Measurements from ENCODE around the gene REPS2. TPM values are rescaled to one million over a fixed set of nuclear protein-coding genes. Genes with fewer than 3 reads are reported as not detected.

REPS2 gene
- total RNA-seq, 1 donor = 0.43 TPM

DNA sequence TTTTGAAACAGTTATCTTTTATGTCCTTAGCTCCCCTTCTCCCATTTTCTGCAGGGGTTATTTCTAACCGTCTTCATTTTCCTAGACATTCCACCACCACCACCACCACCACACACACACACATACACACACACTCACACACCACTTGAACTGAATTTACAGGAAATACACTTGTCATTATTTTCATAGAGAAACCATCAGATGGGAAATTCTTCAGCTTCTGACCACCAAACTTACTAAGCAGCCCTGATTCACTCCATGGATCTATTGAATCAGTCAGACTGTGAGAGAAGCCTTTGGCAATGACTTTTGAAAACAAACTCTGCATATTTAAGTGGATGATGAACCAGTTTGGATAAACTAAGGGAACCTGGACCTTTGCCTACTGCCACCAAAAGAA, 218.5 kb downstream of the REPS2 start:
- no peak for DNase-seq (ENCODE audit: low read depth)
- H3K4me3 ChIP-seq (ENCODE audit: low read depth, low read length) = no peak overlapping the region
- TF ChIP-seq, protein P1, sequence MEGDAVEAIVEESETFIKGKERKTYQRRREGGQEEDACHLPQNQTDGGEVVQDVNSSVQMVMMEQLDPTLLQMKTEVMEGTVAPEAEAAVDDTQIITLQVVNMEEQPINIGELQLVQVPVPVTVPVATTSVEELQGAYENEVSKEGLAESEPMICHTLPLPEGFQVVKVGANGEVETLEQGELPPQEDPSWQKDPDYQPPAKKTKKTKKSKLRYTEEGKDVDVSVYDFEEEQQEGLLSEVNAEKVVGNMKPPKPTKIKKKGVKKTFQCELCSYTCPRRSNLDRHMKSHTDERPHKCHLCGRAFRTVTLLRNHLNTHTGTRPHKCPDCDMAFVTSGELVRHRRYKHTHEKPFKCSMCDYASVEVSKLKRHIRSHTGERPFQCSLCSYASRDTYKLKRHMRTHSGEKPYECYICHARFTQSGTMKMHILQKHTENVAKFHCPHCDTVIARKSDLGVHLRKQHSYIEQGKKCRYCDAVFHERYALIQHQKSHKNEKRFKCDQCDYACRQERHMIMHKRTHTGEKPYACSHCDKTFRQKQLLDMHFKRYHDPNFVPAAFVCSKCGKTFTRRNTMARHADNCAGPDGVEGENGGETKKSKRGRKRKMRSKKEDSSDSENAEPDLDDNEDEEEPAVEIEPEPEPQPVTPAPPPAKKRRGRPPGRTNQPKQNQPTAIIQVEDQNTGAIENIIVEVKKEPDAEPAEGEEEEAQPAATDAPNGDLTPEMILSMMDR (IDR thresholded peaks at IDR 0.05; ENCODE audit: insufficient read depth, low read depth, low read length) = no peak

DNA sequence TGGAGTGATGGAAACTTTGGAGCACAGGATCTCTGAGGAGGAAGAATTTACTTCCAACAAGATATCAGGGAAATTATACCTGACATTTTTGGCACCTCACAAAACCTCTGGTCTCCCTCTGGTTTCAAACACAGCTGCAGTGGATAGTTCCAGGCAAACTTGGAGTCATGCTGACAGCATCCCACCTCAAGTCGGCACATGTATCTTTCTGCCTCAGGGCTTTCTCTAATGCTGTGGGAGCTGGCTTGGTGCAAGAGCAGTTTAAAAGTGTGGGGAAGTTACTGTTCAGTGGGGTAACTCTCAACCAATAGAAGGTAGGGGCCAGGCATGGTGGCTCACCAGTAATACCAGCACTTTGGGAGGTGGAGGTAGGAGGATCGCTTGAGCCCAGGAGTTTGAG, 221.5 kb downstream of the REPS2 start:
- no peak overlapping the region for H3K4me3 ChIP-seq (ENCODE audit: low read depth, low read length)
- TF ChIP-seq, protein P1 (IDR thresholded peaks at IDR 0.05; ENCODE audit: insufficient read depth, low read depth, low read length) = no peak
- DNase-seq (ENCODE audit: low read depth) = no peak

DNA sequence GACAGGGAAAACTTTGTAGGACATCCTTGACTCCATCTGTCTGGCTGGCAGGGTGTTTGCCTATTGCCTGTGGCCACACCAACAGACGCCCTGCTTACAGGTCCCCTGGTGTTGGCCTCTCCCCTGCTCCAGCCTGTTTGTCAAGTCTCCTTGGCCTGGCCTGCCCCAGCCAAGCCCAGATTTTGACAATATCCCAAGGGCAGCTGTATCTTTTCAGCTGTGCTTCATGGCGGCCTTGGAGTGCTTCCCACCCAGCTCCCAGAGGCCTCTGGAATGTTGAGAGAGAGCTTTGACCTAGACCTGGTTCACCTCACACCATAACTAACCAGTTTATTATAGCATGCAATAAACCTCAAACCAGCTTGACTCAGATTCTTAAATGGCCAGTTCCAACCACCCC, 224.5 kb downstream of the REPS2 start:
- no peak overlapping the region for H3K4me3 ChIP-seq (ENCODE audit: low read depth, low read length)
- TF ChIP-seq, protein P1 (IDR thresholded peaks at IDR 0.05; ENCODE audit: insufficient read depth, low read depth, low read length) = no peak
- DNase-seq (ENCODE audit: low read depth) = no peak

DNA sequence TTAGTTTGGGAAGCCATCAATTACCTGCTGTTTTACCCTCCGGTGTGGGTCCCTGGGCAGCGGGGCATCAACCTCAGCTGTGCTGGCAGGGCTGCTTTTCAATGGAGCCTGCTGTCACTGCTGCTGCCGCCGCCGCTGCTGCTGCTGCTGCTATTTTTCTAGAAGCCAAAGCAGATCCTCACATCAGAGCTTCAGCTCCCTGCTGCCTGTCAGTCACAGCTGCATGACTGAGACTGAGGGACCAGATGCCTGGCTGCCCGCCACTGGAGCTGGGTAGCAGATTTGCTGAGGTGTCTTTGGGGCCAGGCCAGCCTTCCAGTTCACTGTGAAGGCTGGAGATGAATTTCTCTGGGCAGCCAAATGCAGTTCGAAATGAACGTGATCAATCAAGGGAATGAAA, 228.2 kb downstream of the REPS2 start:
- TF ChIP-seq, protein P1 (IDR thresholded peaks at IDR 0.05; ENCODE audit: insufficient read depth, low read depth, low read length) = no peak
- no peak for DNase-seq (ENCODE audit: low read depth)
- no peak overlapping the region for H3K4me3 ChIP-seq (ENCODE audit: low read depth, low read length)

DNA sequence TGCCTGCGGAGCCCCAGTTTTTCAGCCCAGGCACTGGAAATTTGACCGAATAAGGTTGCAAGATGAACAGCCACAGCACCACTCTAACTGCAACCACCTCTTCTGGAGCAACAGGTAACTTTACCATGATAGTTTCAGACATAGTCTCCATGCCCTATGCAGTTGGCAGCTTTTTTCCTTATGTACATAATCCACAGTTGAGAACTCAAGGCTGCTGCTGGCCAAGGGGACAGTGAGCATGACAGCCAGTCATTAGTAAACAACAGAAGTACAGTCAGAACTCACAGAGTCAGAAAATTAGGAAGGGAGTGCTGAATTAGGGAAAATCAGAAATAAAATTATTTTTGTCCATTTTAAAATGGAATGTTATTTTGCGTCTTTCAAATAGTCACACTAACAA, 235.9 kb downstream of the REPS2 start:
- TF ChIP-seq, protein P1 (IDR thresholded peaks at IDR 0.05; ENCODE audit: insufficient read depth, low read depth, low read length) = no peak
- H3K4me3 ChIP-seq (ENCODE audit: low read depth, low read length) = no peak overlapping the region
- no peak for DNase-seq (ENCODE audit: low read depth)

DNA sequence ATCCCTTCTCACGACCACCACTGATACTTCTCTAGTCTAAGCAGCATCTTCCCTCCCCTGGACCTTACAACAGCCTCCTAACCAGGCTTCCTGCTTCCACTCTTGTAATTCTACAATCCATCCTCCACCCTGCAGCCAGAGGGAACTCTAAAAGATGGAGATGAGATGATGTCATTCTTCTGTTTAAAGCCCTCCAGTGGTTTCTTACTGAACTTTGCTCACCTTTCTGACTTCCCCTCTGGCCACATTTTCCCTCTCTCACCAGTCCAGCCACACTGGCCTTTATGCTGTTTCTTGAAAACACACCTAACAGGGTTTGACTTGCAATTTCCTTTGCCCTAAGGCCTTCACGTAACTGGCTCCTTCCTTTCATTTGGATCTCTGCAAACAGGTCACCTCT, 237.1 kb downstream of the REPS2 start:
- TF ChIP-seq, protein P1 (IDR thresholded peaks at IDR 0.05; ENCODE audit: insufficient read depth, low read depth, low read length) = no peak
- DNase-seq (ENCODE audit: low read depth) = no peak
- no peak overlapping the region for H3K4me3 ChIP-seq (ENCODE audit: low read depth, low read length)

DNA sequence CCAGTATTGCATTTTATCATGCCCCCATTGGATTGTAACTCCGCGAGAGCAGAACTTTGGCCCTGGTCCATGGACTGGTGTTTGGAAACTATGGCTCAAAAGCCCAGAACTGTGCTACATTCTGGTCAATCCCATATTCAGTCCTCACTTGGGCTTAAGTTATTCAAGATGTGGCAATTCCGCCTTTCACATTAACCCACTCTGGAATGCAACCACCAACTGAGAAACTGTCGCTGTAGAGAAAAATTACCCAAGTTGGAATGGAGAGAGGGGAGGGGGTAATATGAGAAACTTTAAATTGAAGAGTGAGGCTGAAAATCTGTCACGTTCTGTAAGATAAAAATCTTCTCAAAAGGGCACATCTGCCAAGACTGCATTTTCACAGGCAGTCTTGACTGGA, 239.0 kb downstream of the REPS2 start:
- DNase-seq (ENCODE audit: low read depth) = no peak
- H3K4me3 ChIP-seq (ENCODE audit: low read depth, low read length) = no peak overlapping the region
- TF ChIP-seq, protein P1 (IDR thresholded peaks at IDR 0.05; ENCODE audit: insufficient read depth, low read depth, low read length) = no peak

Data from fibroblast of villous mesenchyme (primary cell).